Head of caudate nucleus (tissue), 42 donors: ENCODE measurements around the gene SHF.

ENCODE experiments used
- DNase-seq, 42 donors: peaks; one replicate each; pipeline versions ENCODE4 v3.0.0 to v3.0.0-alpha.2; 2020 to 2021; ENCODE audit warnings: mixed read lengths in 7 of 42
- intact Hi-C: fragments of 100-400 bp; cut with DNase I; formaldehyde crosslinking; loops from one replicate; pipeline ENCODE4 v1.15.0; 2022

Gene SHF

GRCh38 chr15:45200001-45200798 is 12.4 kb upstream of the SHF start:
- intact Hi-C loops, result loop anchor here (2.0 kb wide), 1 partner anchor 203 kb away; a partner anchor contains a TSS
- peak; percentile 89 to 99 (median 98) for DNase-seq

GRCh38 chr15:45199136-45199810 is 11.5 kb upstream of the SHF start:
- peak in 28 of 42 donors; percentile 16 to 75 (median 40) for DNase-seq
- intact Hi-C loops, result no loop called here

- DNase-seq, result peak; percentile 90 to 99 (median 96)
These were observed 10.8 kb upstream of the SHF start for GRCh38 chr15:45198337-45199135.

GRCh38 chr15:45197512-45197911 is 9.7 kb upstream of the SHF start:
- DNase-seq, result no peak
- intact Hi-C loops, result no loop called here

More at GRCh38 chr15:45198337-45199135, 10.8 kb upstream of the SHF start:
- intact Hi-C loops, result no loop called here

GRCh38 chr15:45187578-45187893 is 230 bp downstream of the SHF start:
- DNase-seq, result no peak
- intact Hi-C loops, result no loop called here

- intact Hi-C loops, result no loop called here
- DNase-seq, result no peak
These were observed 792 bp downstream of the SHF start for GRCh38 chr15:45186771-45187577.

GRCh38 chr15:45185903-45186770 is 1.6 kb downstream of the SHF start:
- peak in 3 of 42 donors; percentile 21 to 46 (median 44) for DNase-seq
- intact Hi-C loops, result no loop called here

- DNase-seq, result no peak
- intact Hi-C loops, result no loop called here
These were observed 2.5 kb downstream of the SHF start for GRCh38 chr15:45185069-45185779.

- no peak for DNase-seq
These were observed 3.2 kb downstream of the SHF start for GRCh38 chr15:45184562-45185041.

GRCh38 chr15:45183511-45183910 is 4.3 kb downstream of the SHF start:
- DNase-seq, result no peak

More at GRCh38 chr15:45184562-45185041, 3.2 kb downstream of the SHF start:
- intact Hi-C loops, result no loop called here

GRCh38 chr15:45182996-45183395 is 4.8 kb downstream of the SHF start:
- intact Hi-C loops, result no loop called here
- no peak for DNase-seq

More at GRCh38 chr15:45183511-45183910, 4.3 kb downstream of the SHF start:
- intact Hi-C loops, result no loop called here

- intact Hi-C loops, result no loop called here
- DNase-seq, result no peak
These were observed 6.1 kb downstream of the SHF start for GRCh38 chr15:45181491-45182285.

GRCh38 chr15:45180648-45181436 is 6.9 kb downstream of the SHF start:
- no peak for DNase-seq
- intact Hi-C loops, result no loop called here

- intact Hi-C loops, result no loop called here
- DNase-seq, result no peak
These were observed 7.6 kb downstream of the SHF start for GRCh38 chr15:45180201-45180600.

GRCh38 chr15:45179221-45179985 is 8.4 kb downstream of the SHF start:
- intact Hi-C loops, result no loop called here

More at GRCh38 chr15:45179221-45179985, 8.4 kb downstream of the SHF start:
- peak in 10 of 42 donors; percentile 37 to 81 (median 53) for DNase-seq
